WTC11 (cell line): ENCODE measurements around the gene NRP2. TPM values are rescaled to one million over a fixed set of nuclear protein-coding genes. Genes with fewer than 3 reads are reported as not detected.

Experiments used
- ATAC-seq: fragments of 200-7000 bp; cut with Tn5 transposase; 2 replicates; pipeline ENCODE4 v1.10.0; 2021; ENCODE audit warnings: mild to moderate bottlenecking, moderate library complexity
- CTCF ChIA-PET: fragments of 300-600 bp; sonication (Branson Sonifier 250); formaldehyde crosslinking; loops from one replicate; lab custom pipeline; 2021; ENCODE audit warnings: antibody characterized with exemption; lab: Charles Lee
- POLR2A ChIA-PET: fragments of 350-600 bp; sonication (Branson Sonifier 250); formaldehyde crosslinking; loops from one replicate; lab custom pipeline; 2021; ENCODE audit warnings: antibody characterized with exemption; lab: Charles Lee
- DNase-seq: peaks from one replicate; pipeline ENCODE4 v3.0.0; 2021; ENCODE audit warnings: low spot score
- H3K27ac Mint-ChIP-seq: 2 replicates; pipeline ENCODE4 v1.8.0; 2021; ENCODE audit warnings: mixed read lengths
- H3K27me3 Mint-ChIP-seq: 2 replicates; pipeline ENCODE4 v1.8.0; 2021; ENCODE audit warnings: low read depth, mild to moderate bottlenecking, moderate library complexity, mixed read lengths
- H3K36me3 Mint-ChIP-seq: 2 replicates; pipeline ENCODE4 v1.8.0; 2021; ENCODE audit warnings: mixed read lengths
- H3K4me1 Mint-ChIP-seq: 2 replicates; pipeline ENCODE4 v1.8.0; 2022; ENCODE audit warnings: mixed read lengths
- H3K4me3 Mint-ChIP-seq: 2 replicates; pipeline ENCODE4 v1.8.0; 2021; ENCODE audit warnings: mild to moderate bottlenecking, moderate library complexity, mixed read lengths
- H3K9me3 Mint-ChIP-seq: 2 replicates; pipeline ENCODE4 v1.8.0; 2021; ENCODE audit warnings: mixed read lengths
- AFF4 ChIP-seq: sonication (generic); formaldehyde crosslinking; IDR thresholded peaks from 2 replicates; pipeline ENCODE4 v1.8.1; 2023; ENCODE audit warnings: mild to moderate bottlenecking, missing genetic modification reagents, borderline replicate concordance
- CBFB ChIP-seq: sonication (generic); formaldehyde crosslinking; IDR thresholded peaks from 2 replicates; pipeline ENCODE4 v1.8.1; 2022; ENCODE audit warnings: mild to moderate bottlenecking, low read depth, missing genetic modification reagents
- CREB1 ChIP-seq: sonication (generic); formaldehyde crosslinking; IDR thresholded peaks from 2 replicates; pipeline ENCODE4 v1.8.0; 2023; ENCODE audit warnings: mild to moderate bottlenecking, missing genetic modification reagents
- ELF4 ChIP-seq: sonication (generic); formaldehyde crosslinking; IDR thresholded peaks from 2 replicates; pipeline ENCODE4 v1.8.1; 2022; ENCODE audit warnings: low read depth, mild to moderate bottlenecking, moderate library complexity, missing genetic modification reagents
- FOXJ3 ChIP-seq: sonication (generic); formaldehyde crosslinking; IDR thresholded peaks from 2 replicates; pipeline ENCODE4 v1.9.0; 2021; ENCODE audit warnings: missing genetic modification reagents, mild to moderate bottlenecking, borderline replicate concordance
- HMGA2 ChIP-seq: fragments of 250-450 bp; sonication (Bioruptor Pico); IDR thresholded peaks from 2 replicates; pipeline ENCODE4 v1.4.0; 2021; ENCODE audit warnings: mild to moderate bottlenecking, moderate library complexity
- IRF2 ChIP-seq: sonication (generic); formaldehyde crosslinking; IDR thresholded peaks from 2 replicates; pipeline ENCODE4 v1.8.0; 2022; ENCODE audit warnings: low read depth, missing genetic modification reagents, borderline replicate concordance
- JAZF1 ChIP-seq: fragments of 250-450 bp; sonication (Bioruptor Pico); IDR thresholded peaks from 2 replicates; pipeline ENCODE4 v1.9.0; 2021; ENCODE audit warnings: moderate library complexity, mild to moderate bottlenecking, inconsistent platforms
- MAX ChIP-seq: sonication (generic); formaldehyde crosslinking; IDR thresholded peaks from 2 replicates; pipeline ENCODE4 v1.8.0; 2022; ENCODE audit warnings: mild to moderate bottlenecking, missing genetic modification reagents
- MXD4 ChIP-seq: fragments of 250-450 bp; sonication (Bioruptor Pico); IDR thresholded peaks from 2 replicates; pipeline ENCODE4 v1.8.0; 2021; ENCODE audit warnings: mild to moderate bottlenecking, moderate library complexity, borderline replicate concordance
- NR1H2 ChIP-seq: sonication (generic); formaldehyde crosslinking; IDR thresholded peaks from 2 replicates; pipeline ENCODE4 v1.9.0; 2021; ENCODE audit warnings: mild to moderate bottlenecking, moderate library complexity, missing genetic modification reagents
- OVOL2 ChIP-seq: fragments of 250-450 bp; sonication (Bioruptor Pico); IDR thresholded peaks from 2 replicates; pipeline ENCODE4 v1.9.0; 2021; ENCODE audit warnings: mild to moderate bottlenecking, borderline replicate concordance
- RELA ChIP-seq: sonication (generic); formaldehyde crosslinking; IDR thresholded peaks from 2 replicates; pipeline ENCODE4 v1.8.1; 2022; ENCODE audit warnings: missing genetic modification reagents, mild to moderate bottlenecking, borderline replicate concordance
- RORB ChIP-seq: fragments of 250-450 bp; sonication (Bioruptor Pico); IDR thresholded peaks from 2 replicates; pipeline ENCODE4 v1.9.0; 2021; ENCODE audit warnings: mild to moderate bottlenecking
- SMAD4 ChIP-seq: sonication (generic); formaldehyde crosslinking; IDR thresholded peaks from 2 replicates; pipeline ENCODE4 v1.8.0; 2022; ENCODE audit warnings: mild to moderate bottlenecking, missing genetic modification reagents
- TP53 ChIP-seq: sonication (generic); formaldehyde crosslinking; IDR thresholded peaks from 2 replicates; pipeline ENCODE4 v1.8.1; 2023; ENCODE audit warnings: mild to moderate bottlenecking, missing genetic modification reagents
- ZNF219 ChIP-seq: sonication (generic); formaldehyde crosslinking; IDR thresholded peaks from 2 replicates; pipeline ENCODE4 v1.8.0; 2023; ENCODE audit warnings: missing genetic modification reagents, mild to moderate bottlenecking, borderline replicate concordance
- ZNF396 ChIP-seq: fragments of 250-450 bp; sonication (Bioruptor Pico); IDR thresholded peaks from 2 replicates; pipeline ENCODE4 v1.8.0; 2021; ENCODE audit warnings: mild to moderate bottlenecking, moderate library complexity, borderline replicate concordance
- ZNF416 ChIP-seq: fragments of 250-450 bp; sonication (Bioruptor Pico); IDR thresholded peaks from 2 replicates; pipeline ENCODE4 v1.9.0; 2021; ENCODE audit warnings: mild to moderate bottlenecking, inconsistent platforms
- total RNA-seq: library from RNA; stranded (reverse); gene quantifications from 3 replicates; pipeline ENCODE4 v1.2.3, GENCODE V29; 2021
- TF ChIP-seq, protein P1 (sequence below): fragments of 250-450 bp; sonication (Bioruptor Pico); IDR thresholded peaks from 2 replicates; pipeline ENCODE4 v1.9.0; 2021; ENCODE audit warnings: moderate library complexity, mild to moderate bottlenecking, inconsistent platforms, borderline replicate concordance
- TF ChIP-seq, protein P2 (sequence below): fragments of 250-450 bp; sonication (Bioruptor Pico); IDR thresholded peaks from 2 replicates; pipeline ENCODE4 v1.9.0; 2021; ENCODE audit warnings: mild to moderate bottlenecking
- TF ChIP-seq, protein P3 (sequence below): fragments of 200-600 bp; IDR thresholded peaks from 2 replicates; pipeline ENCODE4 v1.8.0; 2022; ENCODE audit warnings: antibody characterized with exemption
- TF ChIP-seq, protein P4 (sequence below): sonication (generic); formaldehyde crosslinking; IDR thresholded peaks from 2 replicates; pipeline ENCODE4 v1.8.1; 2023; ENCODE audit warnings: mild to moderate bottlenecking, missing genetic modification reagents, moderate library complexity

NRP2 gene
- total RNA-seq, 1 experiment from 2014 or later = 41.0 TPM

DNA sequence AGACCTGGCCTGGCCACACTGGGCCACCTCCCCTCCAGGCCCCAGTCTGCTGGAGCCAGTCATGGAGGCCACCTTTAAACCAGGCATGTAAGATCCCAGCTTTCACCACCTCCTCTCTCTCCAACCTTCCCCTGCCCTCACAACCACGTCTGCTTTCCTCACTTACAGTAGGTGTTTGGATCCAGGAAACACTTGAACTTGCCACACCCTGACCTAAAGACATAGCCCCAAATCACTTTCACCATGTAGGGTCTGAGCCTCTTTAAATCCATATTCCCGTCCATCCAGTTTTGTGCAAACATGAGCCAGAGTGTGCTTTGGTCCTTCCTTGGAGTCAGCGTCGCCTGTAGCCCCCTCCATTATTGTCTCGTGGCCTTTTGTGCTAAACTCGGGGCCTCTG lies 66.8 kb downstream of the NRP2 start:
- Mint-ChIP-seq H3K4me1 (peaks cover 30% of the 10 kb centered on the region), H3K36me3 (peaks cover 7% of the 10 kb centered on the region; the same call in 1 of the 2 replicates), H3K27me3 (no peaks in the 10 kb centered on the region), H3K4me3 (no peak overlapping the region), H3K9me3 (no peaks in the 10 kb centered on the region), H3K27ac (peak overlapping the region; percentile 4; the same call in 1 of the 2 replicates)
- peak; percentile 54 for ATAC-seq
- TF ChIP-seq SMAD4 (CRISPR knock-in tag) (no peak), RORB (CRISPR knock-in tag) (no peak), IRF2 (no peak), RELA (CRISPR knock-in tag) (no peak), AFF4 (CRISPR knock-in tag) (no peak), FOXJ3 (CRISPR knock-in tag) (no peak), CBFB (no peak), HMGA2 (CRISPR knock-in tag) (no peak), ZNF416 (no peak)
- TF ChIP-seq, protein P1, sequence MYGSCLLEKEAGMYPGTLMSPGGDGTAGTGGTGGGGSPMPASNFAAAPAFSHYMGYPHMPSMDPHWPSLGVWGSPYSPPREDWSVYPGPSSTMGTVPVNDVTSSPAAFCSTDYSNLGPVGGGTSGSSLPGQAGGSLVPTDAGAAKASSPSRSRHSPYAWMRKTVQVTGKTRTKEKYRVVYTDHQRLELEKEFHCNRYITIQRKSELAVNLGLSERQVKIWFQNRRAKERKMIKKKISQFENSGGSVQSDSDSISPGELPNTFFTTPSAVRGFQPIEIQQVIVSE = no peak
- TF ChIP-seq, protein P2, sequence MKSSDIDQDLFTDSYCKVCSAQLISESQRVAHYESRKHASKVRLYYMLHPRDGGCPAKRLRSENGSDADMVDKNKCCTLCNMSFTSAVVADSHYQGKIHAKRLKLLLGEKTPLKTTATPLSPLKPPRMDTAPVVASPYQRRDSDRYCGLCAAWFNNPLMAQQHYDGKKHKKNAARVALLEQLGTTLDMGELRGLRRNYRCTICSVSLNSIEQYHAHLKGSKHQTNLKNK (CRISPR knock-in tag) = no peak
- DNase-seq = no peak
- ChIA-PET CTCF (interaction anchor here (0.6 to 2.8 kb wide), 5 partner anchors 14 to 199 kb away, joined by 3 to 14 read pairs (median 6); no protein-coding TSS in a partner anchor), POLR2A (no interaction called here)

DNA sequence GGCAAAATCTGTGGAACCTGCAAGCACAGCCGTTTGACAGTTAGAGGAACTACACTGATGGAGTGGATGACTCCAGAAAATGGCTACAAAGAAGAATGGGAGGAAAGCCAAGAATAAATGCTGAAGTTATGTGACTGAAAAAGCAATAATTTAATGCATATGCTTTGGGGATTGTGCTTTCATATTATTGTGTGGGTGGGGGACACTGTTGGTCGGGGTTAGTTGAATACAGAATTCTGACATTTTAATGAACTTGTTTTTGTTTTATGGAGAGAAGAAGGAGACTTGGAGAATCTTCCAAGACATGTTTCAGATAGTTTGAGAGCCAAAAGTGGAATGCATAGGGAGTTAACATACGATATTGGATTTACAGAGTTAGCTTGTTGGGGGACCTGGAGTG lies 68.5 kb downstream of the NRP2 start:
- H3K27me3 Mint-ChIP-seq = no peaks in the 10 kb centered on the region
- TF ChIP-seq MAX (CRISPR knock-in tag) (no peak), MXD4 (no peak)
- ChIA-PET POLR2A (no interaction called here), CTCF (no interaction called here)
- no peak overlapping the region for H3K4me3 Mint-ChIP-seq
- no peak for DNase-seq
- no peak overlapping the region for H3K27ac Mint-ChIP-seq
- H3K9me3 Mint-ChIP-seq = no peaks in the 10 kb centered on the region
- H3K4me1 Mint-ChIP-seq = peaks cover 30% of the 10 kb centered on the region
- H3K36me3 Mint-ChIP-seq = no peaks in the 10 kb centered on the region; the same call in none of the 2 replicates
- ATAC-seq = no peak

- no peaks in the 10 kb centered on the region; the same call in 1 of the 2 replicates for H3K36me3 Mint-ChIP-seq
- CTCF ChIA-PET = no interaction called here
- no peaks in the 10 kb centered on the region for H3K27me3 Mint-ChIP-seq
- DNase-seq (no peak), ATAC-seq (no peak)
- H3K27ac Mint-ChIP-seq = no peak overlapping the region
- POLR2A ChIA-PET = no interaction called here
- H3K4me1 Mint-ChIP-seq = peaks cover 32% of the 10 kb centered on the region
- H3K4me3 Mint-ChIP-seq = no peak overlapping the region
- H3K9me3 Mint-ChIP-seq = no peaks in the 10 kb centered on the region
- TF ChIP-seq ZNF396 (CRISPR knock-in tag) (no peak), NR1H2 (no peak), OVOL2 (CRISPR knock-in tag) (no peak), ELF4 (CRISPR knock-in tag) (no peak), ZNF219 (CRISPR knock-in tag) (no peak), CREB1 (CRISPR knock-in tag) (no peak), TP53 (CRISPR knock-in tag) (no peak), MXD4 (no peak), JAZF1 (CRISPR knock-in tag) (no peak)
- TF ChIP-seq, protein P3, sequence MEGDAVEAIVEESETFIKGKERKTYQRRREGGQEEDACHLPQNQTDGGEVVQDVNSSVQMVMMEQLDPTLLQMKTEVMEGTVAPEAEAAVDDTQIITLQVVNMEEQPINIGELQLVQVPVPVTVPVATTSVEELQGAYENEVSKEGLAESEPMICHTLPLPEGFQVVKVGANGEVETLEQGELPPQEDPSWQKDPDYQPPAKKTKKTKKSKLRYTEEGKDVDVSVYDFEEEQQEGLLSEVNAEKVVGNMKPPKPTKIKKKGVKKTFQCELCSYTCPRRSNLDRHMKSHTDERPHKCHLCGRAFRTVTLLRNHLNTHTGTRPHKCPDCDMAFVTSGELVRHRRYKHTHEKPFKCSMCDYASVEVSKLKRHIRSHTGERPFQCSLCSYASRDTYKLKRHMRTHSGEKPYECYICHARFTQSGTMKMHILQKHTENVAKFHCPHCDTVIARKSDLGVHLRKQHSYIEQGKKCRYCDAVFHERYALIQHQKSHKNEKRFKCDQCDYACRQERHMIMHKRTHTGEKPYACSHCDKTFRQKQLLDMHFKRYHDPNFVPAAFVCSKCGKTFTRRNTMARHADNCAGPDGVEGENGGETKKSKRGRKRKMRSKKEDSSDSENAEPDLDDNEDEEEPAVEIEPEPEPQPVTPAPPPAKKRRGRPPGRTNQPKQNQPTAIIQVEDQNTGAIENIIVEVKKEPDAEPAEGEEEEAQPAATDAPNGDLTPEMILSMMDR = no peak
- TF ChIP-seq, protein P4, sequence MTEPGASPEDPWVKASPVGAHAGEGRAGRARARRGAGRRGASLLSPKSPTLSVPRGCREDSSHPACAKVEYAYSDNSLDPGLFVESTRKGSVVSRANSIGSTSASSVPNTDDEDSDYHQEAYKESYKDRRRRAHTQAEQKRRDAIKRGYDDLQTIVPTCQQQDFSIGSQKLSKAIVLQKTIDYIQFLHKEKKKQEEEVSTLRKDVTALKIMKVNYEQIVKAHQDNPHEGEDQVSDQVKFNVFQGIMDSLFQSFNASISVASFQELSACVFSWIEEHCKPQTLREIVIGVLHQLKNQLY (CRISPR knock-in tag) = no peak
These were observed 69.3 kb downstream of the NRP2 start for GRCh38 chr2:205751569-205752031.
